Hematopoietic multipotent progenitor cell treated with erythropoietin and hydrocortisone succinate and interleukin-3 and kit ligand, for 17 days (in vitro differentiated cells): ENCODE measurements around the gene SMYD3.

Experiments
- DNase-seq: peaks from one replicate; pipeline ENCODE4 v3.0.0-alpha.2; 2015; ENCODE audit warnings: low spot score

SMYD3 gene

GRCh38 chr1:246470585-246470984 is 36.5 kb downstream of the SMYD3 start:
- no peak for DNase-seq

GRCh38 chr1:246462986-246463385 is 44.1 kb downstream of the SMYD3 start:
- DNase-seq: no peak

- no peak for DNase-seq
Observed at GRCh38 chr1:246460406-246460805, 46.7 kb downstream of the SMYD3 start.

DNA sequence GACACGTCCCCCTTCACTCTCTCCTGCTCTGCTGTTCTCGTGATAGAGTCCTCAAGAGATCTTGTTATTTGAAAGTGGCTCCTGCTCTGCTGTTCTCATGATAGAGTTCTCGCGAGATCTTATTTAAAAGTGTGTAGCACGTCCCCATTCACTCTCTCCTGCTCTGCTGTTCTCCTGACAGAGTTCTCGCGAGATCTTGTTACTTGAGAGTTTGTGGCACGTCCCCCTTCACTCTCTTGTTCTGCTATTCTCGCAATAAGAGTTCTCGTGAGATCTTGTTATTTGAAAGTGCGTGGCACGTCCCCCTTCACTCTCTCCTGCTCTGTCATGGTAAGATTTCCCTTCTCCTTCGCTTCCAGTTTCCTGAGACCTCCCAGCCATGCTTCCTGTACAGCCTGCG is 47.9 kb downstream of the SMYD3 start:
- DNase-seq: no peak

GRCh38 chr1:246455476-246455875 is 51.6 kb downstream of the SMYD3 start:
- no peak for DNase-seq

GRCh38 chr1:246454655-246455054 is 52.4 kb downstream of the SMYD3 start:
- no peak for DNase-seq

- no peak for DNase-seq
Observed at GRCh38 chr1:246450611-246451251, 56.3 kb downstream of the SMYD3 start.

DNA sequence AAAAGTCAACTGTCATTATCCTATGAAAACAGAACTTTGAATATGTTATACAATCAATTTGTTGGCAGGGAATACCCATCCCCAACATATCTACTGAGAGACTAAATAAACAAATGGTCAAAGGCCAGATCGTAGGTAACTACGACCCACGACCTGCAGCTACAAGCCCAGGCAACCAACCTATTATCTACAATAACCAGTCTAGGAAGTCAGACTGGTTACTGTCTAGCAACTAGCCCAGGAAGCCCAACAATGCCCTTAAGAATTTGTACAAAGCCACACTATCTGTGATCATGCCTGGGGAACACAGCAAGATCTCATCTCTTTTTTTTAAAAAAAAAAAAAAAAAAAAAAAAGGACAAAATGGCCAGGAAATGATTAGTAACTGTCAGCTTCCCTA is 58.7 kb downstream of the SMYD3 start:
- DNase-seq: no peak

DNA sequence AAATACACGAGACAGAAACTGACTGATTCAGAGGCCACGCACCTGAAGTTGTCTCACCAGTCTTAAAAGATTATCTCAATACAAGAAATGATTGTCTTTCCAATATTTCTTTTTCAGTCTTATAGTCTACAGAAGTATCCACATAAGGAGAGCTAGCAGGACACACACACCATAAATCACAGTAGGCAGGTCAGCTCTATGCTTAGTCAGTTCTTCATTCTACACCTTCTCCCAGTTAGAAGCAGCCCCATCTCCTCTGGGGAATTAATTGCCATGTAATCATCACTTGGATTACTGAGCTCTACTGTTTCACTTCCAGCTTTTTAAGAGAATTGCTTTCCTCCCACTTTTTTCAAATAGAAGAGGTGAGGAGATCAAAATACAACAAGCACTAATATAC is 59.6 kb downstream of the SMYD3 start:
- no peak for DNase-seq

DNA sequence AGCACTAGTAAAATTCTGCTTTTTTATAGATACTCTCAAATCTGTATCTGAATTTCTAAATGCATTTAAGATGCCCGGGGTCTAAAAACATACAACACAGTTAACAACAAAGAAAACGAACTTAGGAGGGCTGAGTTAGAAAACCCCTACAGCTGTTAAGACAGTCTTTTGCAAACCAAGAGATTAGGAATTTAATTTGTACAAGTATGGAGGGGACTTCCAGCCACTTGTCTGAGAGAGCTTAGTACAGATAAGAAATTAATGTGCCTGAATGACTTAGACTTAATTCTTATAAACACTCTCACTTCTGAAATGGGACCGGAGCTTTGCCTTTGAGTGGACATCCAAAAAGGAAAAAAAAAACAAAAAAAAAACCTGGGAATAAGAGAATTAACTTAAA is 61.6 kb downstream of the SMYD3 start:
- DNase-seq: no peak

GRCh38 chr1:246444617-246445016 is 62.5 kb downstream of the SMYD3 start:
- no peak for DNase-seq

- DNase-seq: no peak
Observed at GRCh38 chr1:246437961-246438360, 69.1 kb downstream of the SMYD3 start.

- DNase-seq: no peak
Observed at GRCh38 chr1:246435421-246436041, 71.5 kb downstream of the SMYD3 start.

DNA sequence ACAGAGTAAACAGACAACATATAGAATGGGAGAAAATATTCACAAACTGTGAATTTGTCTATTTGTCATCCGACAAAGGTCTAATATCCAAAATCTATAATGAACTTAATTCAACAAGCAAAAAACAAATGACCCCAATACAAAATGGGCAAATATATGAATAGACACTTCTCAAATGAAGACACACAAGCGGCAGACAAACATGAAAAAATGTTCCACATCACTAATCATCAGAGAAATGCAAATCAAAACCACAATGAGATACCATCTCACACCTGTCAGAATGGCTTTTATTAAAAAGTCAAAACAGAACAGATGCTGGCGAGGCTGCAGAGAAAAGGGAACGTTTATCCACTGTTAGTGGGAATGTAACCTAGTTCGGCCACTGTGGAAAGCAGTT is 72.7 kb downstream of the SMYD3 start:
- DNase-seq: no peak

DNA sequence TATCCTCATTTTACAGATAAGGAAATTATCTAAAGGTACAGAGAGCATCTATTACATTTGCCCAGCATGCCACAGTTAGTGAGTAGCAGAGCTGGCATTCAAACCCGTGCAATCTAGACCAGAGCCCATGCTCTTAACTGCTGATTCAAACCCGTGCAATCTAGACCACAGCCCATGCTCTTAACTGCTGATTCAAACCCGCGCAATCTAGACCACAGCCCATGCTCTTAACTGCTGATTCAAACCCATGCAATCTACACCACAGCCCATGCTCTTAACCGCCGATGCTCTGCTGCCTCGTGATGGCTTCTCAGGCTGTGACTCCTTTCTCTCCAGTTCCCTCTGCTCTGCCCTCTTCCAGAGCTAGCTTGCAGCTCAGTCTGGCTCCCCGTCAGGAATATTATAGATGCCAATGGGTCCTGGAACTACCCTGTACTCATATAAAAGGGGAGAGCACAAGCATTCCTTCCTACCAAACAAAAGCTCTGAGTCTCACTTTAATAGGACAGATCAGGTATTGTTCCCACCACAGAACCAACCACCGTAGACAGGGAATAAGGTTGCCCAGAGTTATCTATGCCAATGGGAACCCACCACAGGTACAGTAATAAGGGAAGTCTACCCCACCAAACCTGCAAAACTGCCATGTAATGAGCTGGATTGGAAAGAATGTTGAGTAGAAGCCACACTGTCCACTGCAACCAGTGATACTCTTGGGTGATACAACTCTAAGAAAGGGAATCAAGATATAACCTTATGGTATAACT is 78.4 kb downstream of the SMYD3 start:
- no peak for DNase-seq

- DNase-seq: no peak
Observed at GRCh38 chr1:246427611-246428010, 79.5 kb downstream of the SMYD3 start.

DNA sequence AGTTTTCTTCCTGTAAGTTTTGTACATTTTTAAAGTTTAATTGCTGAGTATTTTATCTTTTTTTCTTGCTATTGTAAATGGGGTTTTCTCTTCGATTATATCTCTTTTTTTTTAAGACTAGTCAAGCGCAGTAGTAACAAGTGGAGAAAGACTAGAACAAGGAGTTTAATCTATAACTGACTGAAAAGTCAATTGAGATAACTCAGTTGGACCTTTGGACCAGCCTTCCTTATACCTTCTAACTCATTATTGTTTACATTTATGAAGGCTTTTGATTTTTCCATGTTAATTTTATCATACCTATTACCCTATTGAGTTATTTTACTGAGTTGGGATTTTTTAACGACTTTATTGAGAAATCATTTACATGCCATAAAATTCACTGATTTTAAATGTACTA is 81.2 kb downstream of the SMYD3 start:
- no peak for DNase-seq

DNA sequence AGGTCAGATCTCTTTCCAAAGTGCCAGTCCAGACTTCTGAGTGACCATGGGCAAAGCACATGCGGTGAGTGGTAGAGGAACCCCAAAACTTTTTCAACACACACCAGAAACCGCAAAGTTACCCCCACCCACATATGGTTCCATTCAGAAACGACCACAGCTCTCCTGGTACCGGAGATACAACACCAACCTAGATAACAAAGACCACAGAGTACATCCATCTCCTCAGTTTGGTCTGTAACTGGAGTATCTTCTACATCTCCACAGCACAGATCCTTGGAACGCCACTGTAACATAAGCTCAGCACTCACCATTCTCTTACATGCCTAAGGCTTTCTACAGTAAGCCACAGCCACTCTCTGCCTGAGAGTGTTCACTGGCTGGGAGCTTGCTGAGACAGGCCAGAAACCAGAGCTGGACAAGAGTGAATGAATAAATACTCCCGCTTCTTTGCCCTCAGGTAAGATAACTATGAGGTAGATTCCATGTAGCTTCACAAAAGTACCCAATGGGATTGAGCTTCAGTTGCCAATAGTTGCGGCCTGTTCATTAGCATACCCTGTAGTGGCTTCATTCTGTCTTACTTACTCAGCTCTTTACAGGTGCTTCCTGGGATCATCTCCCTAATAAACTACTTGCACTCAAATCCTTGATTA is 81.8 kb downstream of the SMYD3 start:
- DNase-seq: no peak

DNA sequence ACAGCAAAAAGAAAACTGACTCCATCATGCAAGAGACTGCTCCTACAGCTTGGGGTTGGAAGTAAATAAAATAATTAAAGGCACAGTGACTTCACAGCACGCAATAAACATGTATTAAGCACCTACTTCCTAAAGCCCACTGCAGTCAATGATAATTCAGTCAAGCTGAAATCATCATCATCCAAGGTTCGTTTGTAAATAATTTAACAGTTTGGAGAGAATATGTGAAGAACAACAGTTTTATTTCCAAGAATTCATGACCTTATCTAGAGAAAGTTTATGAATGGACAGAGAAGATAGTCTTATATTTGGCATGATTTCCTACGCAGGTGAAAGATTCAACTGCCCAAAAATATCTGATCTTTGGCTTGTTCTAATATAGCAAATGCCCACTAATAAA is 86.8 kb downstream of the SMYD3 start:
- no peak for DNase-seq

- DNase-seq: no peak
Observed at GRCh38 chr1:246418565-246419312, 88.3 kb downstream of the SMYD3 start.

GRCh38 chr1:246417813-246418564 is 89.1 kb downstream of the SMYD3 start:
- no peak for DNase-seq
